H9 (cell line): Measurements from ENCODE around the gene RAB5A. TPM values are rescaled to one million over a fixed set of nuclear protein-coding genes. Genes with fewer than 3 reads are reported as not detected.
A peak's percentile ranks its signal among the peaks of the same experiment; 100 is the strongest.

Experiments used
- DNase-seq: peaks from one replicate; pipeline ENCODE4 v3.0.0-alpha.2; 2017
- H2AFZ ChIP-seq: one replicate; pipeline ENCODE4 v1.6.1; 2013; ENCODE audit warnings: mild to moderate bottlenecking, low read length, control low read depth, moderate library complexity
- H2AK5ac ChIP-seq: 2 replicates; pipeline ENCODE4 v1.6.1; 2013; ENCODE audit warnings: low read length, control low read depth, mixed read lengths; ENCODE audit not compliant: insufficient read length
- H2BK120ac ChIP-seq: one replicate; pipeline ENCODE4 v1.6.1; 2013; ENCODE audit warnings: low read depth, mild to moderate bottlenecking, low read length, control low read depth, inconsistent platforms; ENCODE audit not compliant: poor library complexity, severe bottlenecking
- H2BK12ac ChIP-seq: 2 replicates; pipeline ENCODE4 v1.6.1; 2013; ENCODE audit warnings: low read length, control low read depth, mixed read lengths, low read depth; ENCODE audit not compliant: insufficient read length
- H2BK15ac ChIP-seq: 2 replicates; pipeline ENCODE4 v1.6.1; 2013; ENCODE audit warnings: low read depth, low read length, control low read depth
- H2BK20ac ChIP-seq: one replicate; pipeline ENCODE4 v1.6.1; 2013; ENCODE audit warnings: low read depth, mild to moderate bottlenecking, low read length, control low read depth, inconsistent platforms; ENCODE audit not compliant: poor library complexity, severe bottlenecking
- H2BK5ac ChIP-seq: 2 replicates; pipeline ENCODE4 v1.6.1; 2013; ENCODE audit warnings: low read length, control low read depth, mixed read lengths; ENCODE audit not compliant: insufficient read length
- H3K14ac ChIP-seq: 2 replicates; pipeline ENCODE4 v1.6.1; 2013; ENCODE audit warnings: low read length, control low read depth; ENCODE audit not compliant: insufficient read depth
- H3K18ac ChIP-seq: 2 replicates; pipeline ENCODE4 v1.6.1; 2013; ENCODE audit warnings: low read depth, mild to moderate bottlenecking, mixed read lengths, low read length, control low read depth; ENCODE audit not compliant: insufficient read length
- H3K23ac ChIP-seq: 2 replicates; pipeline ENCODE4 v1.6.1; 2013; ENCODE audit warnings: low read length, control low read depth, mixed read lengths, low read depth; ENCODE audit not compliant: insufficient read length
- H3K23me2 ChIP-seq: 2 replicates; pipeline ENCODE4 v1.6.1; 2013; ENCODE audit warnings: low read depth, mild to moderate bottlenecking, mixed read lengths, low read length, control low read depth; ENCODE audit not compliant: insufficient read length, poor library complexity, severe bottlenecking
- H3K27ac ChIP-seq: 2 replicates; pipeline ENCODE4 v1.5.1; 2013; ENCODE audit warnings: low read length, control low read depth, mixed read lengths, low read depth; ENCODE audit not compliant: insufficient read length
- H3K27me3 ChIP-seq: 2 replicates; pipeline ENCODE4 v1.6.1; 2013; ENCODE audit warnings: low read length, control low read depth, inconsistent platforms; ENCODE audit not compliant: insufficient read depth
- H3K4ac ChIP-seq: 2 replicates; pipeline ENCODE4 v1.6.1; 2013; ENCODE audit warnings: low read depth, mild to moderate bottlenecking, control low read depth, inconsistent platforms, low read length, moderate library complexity
- H3K4me1 ChIP-seq: 2 replicates; pipeline ENCODE4 v1.6.1; 2013; ENCODE audit warnings: low read length, control low read depth, inconsistent platforms; ENCODE audit not compliant: insufficient read depth
- H3K4me2 ChIP-seq: 2 replicates; pipeline ENCODE4 v1.6.1; 2013; ENCODE audit warnings: low read length, control low read depth, mixed read lengths; ENCODE audit not compliant: insufficient read length, insufficient read depth
- H3K56ac ChIP-seq: 2 replicates; pipeline ENCODE4 v1.6.1; 2013; ENCODE audit warnings: low read depth, mild to moderate bottlenecking, mixed read lengths, low read length, control low read depth; ENCODE audit not compliant: insufficient read length
- H3K79me1 ChIP-seq: 2 replicates; pipeline ENCODE4 v1.6.1; 2013; ENCODE audit warnings: low read depth, mild to moderate bottlenecking, moderate library complexity, low read length, control low read depth, inconsistent platforms; ENCODE audit not compliant: insufficient read depth, poor library complexity, severe bottlenecking
- H3K79me2 ChIP-seq: 2 replicates; pipeline ENCODE4 v1.6.1; 2013; ENCODE audit warnings: low read length, control low read depth, inconsistent platforms; ENCODE audit not compliant: insufficient read depth
- H3K9ac ChIP-seq: 2 replicates; pipeline ENCODE4 v1.6.1; 2013; ENCODE audit warnings: low read length, control low read depth, mixed read lengths; ENCODE audit not compliant: insufficient read length; ENCODE audit errors: extremely low read depth
- H3K9me3 ChIP-seq: one replicate; pipeline ENCODE4 v1.6.1; 2013; ENCODE audit warnings: low read depth, low read length, inconsistent platforms; ENCODE audit not compliant: control insufficient read depth
- H3T11ph ChIP-seq: one replicate; pipeline ENCODE4 v1.6.1; 2013; ENCODE audit warnings: mild to moderate bottlenecking, low read length, control low read depth, inconsistent platforms
- H4K20me1 ChIP-seq: one replicate; pipeline ENCODE4 v1.6.1; 2013; ENCODE audit not compliant: control insufficient read depth, insufficient read length, insufficient read depth
- H4K5ac ChIP-seq: 2 replicates; pipeline ENCODE4 v1.6.1; 2013; ENCODE audit warnings: low read depth, mild to moderate bottlenecking, mixed read lengths, low read length, control low read depth; ENCODE audit not compliant: insufficient read length
- H4K8ac ChIP-seq: replicated peaks from 2 replicates; pipeline ENCODE4 v1.6.1; 2013; ENCODE audit warnings: low read length, control low read depth, mixed read lengths, low read depth; ENCODE audit not compliant: insufficient read length
- H4K91ac ChIP-seq: 2 replicates; pipeline ENCODE4 v1.6.1; 2013; ENCODE audit warnings: low read depth, mild to moderate bottlenecking, moderate library complexity, mixed read lengths, low read length, control low read depth; ENCODE audit not compliant: insufficient read length
- H3K27ac Mint-ChIP-seq, 3 experiments: 2 replicates in 2 of 3; 3 replicates in 1 of 3; pipeline ENCODE4 v1.8.0; 2020 to 2021; ENCODE audit warnings: mixed read lengths in 3 of 3, mild to moderate bottlenecking in 1 of 3, moderate library complexity in 1 of 3
- H3K27me3 Mint-ChIP-seq: 2 replicates; pipeline ENCODE4 v1.8.0; 2021; ENCODE audit warnings: low read depth, mild to moderate bottlenecking, moderate library complexity, mixed read lengths
- H3K36me3 Mint-ChIP-seq, 3 experiments: 2 replicates in 2 of 3; 3 replicates in 1 of 3; pipeline ENCODE4 v1.8.0; 2020 to 2021; ENCODE audit warnings: low read depth in 3 of 3, mixed read lengths in 3 of 3; ENCODE audit not compliant: insufficient read depth in 1 of 3
- H3K4me1 Mint-ChIP-seq, 2 experiments: 2 replicates each; pipeline ENCODE4 v1.8.0; 2020; ENCODE audit warnings: mixed read lengths in 2 of 2
- H3K4me3 Mint-ChIP-seq, 2 experiments: 2 replicates in 1 of 2; 3 replicates in 1 of 2; pipeline ENCODE4 v1.8.0; 2020 to 2021; ENCODE audit warnings: mild to moderate bottlenecking in 2 of 2, mixed read lengths in 2 of 2, moderate library complexity in 1 of 2
- H3K9me3 Mint-ChIP-seq, 2 experiments: 2 replicates in 1 of 2; 3 replicates in 1 of 2; pipeline ENCODE4 v1.8.0; 2020; ENCODE audit warnings: mild to moderate bottlenecking in 2 of 2, mixed read lengths in 2 of 2, moderate library complexity in 1 of 2
- CTCF ChIP-seq: fragments of 200-600 bp; sonication (generic); conservative IDR thresholded peaks from 3 replicates; pipeline ENCODE4 v1.8.0; 2021; ENCODE audit warnings: antibody characterized with exemption, mild to moderate bottlenecking
- WGBS: extraction: QIAGEN DNeasy Blood & Tissue Kit; methylation state at CpG from one replicate; pipeline ENCODE4 v1.1.7; 2013; ENCODE audit warnings: missing lambda C conversion rate, low lambda C conversion rate, mixed read lengths; ENCODE audit not compliant: insufficient read length; ENCODE audit errors: extremely low coverage; 5-methylcytosine and 5-hydroxymethylcytosine counted together
- total RNA-seq: library from RNA; stranded (reverse); gene quantifications from 2 replicates; pipeline ENCODE4 v1.2.1, GENCODE V29; 2021

RAB5A gene
- total RNA-seq, 1 experiment from 2014 or later: 84.8 TPM

GRCh38 chr3:20001932-20002331 is 55.0 kb downstream of the RAB5A start:
- peak overlapping the region in 2 of 3 experiments; percentile 55 to 68; a peak in 3 of 7 replicates for H3K27ac Mint-ChIP-seq
- H3K56ac ChIP-seq: no peak overlapping the region
- no peak overlapping the region for H2BK12ac ChIP-seq
- no peak overlapping the region for H2BK15ac ChIP-seq
- H3K9ac ChIP-seq: no peak overlapping the region
- H3K4me1 Mint-ChIP-seq: peaks cover 0 to 2% of the 10 kb centered on the region in 2 experiments; a peak in 1 of 4 replicates
- no peak overlapping the region for H3K4ac ChIP-seq
- no peak overlapping the region for H3K4me2 ChIP-seq
- no peak for TF ChIP-seq CTCF
- H2AFZ ChIP-seq: no peak overlapping the region
- H3K27ac ChIP-seq: no peak overlapping the region
- WGBS: no CpG with 5 or more reads among the region's 3 CpGs
- H3K4me3 Mint-ChIP-seq: no peak overlapping the region
- H3T11ph ChIP-seq: no peak overlapping the region
- H3K36me3 Mint-ChIP-seq: no peaks in the 10 kb centered on the region
- no peak overlapping the region for H2BK120ac ChIP-seq
- H3K9me3 ChIP-seq: no peaks in the 10 kb centered on the region
- no peak overlapping the region for H4K8ac ChIP-seq
- H3K23me2 ChIP-seq: no peaks in the 10 kb centered on the region
- H3K18ac ChIP-seq: no peak overlapping the region
- no peaks in the 10 kb centered on the region; a peak in 1 of 5 replicates for H3K9me3 Mint-ChIP-seq
- no peak overlapping the region for H2AK5ac ChIP-seq
- H3K79me2 ChIP-seq: no peaks in the 10 kb centered on the region
- H4K91ac ChIP-seq: no peak overlapping the region
- no peaks in the 10 kb centered on the region; the same call in 1 of the 2 replicates for H3K27me3 Mint-ChIP-seq
- no peaks in the 10 kb centered on the region for H3K79me1 ChIP-seq
- H4K5ac ChIP-seq: no peak overlapping the region
- no peaks in the 10 kb centered on the region for H4K20me1 ChIP-seq
- H3K27me3 ChIP-seq: no peaks in the 10 kb centered on the region
- no peak overlapping the region for H2BK20ac ChIP-seq
- H3K14ac ChIP-seq: no peak overlapping the region
- DNase-seq: no peak
- no peaks in the 10 kb centered on the region for H3K4me1 ChIP-seq
- H2BK5ac ChIP-seq: no peak overlapping the region
- H3K23ac ChIP-seq: no peak overlapping the region
